Activated T-helper 1 cell treated with anti-CD3 and anti-CD28 coated beads, Interleukin-12 subunit alpha, Interleukin-12 subunit beta, Interleukin-2, Interleukin-4 antibody, amounts not matched to agents 30 ng/mL and 10 ng/mL and 1 ng/mL, durations not matched to agents 14 hours and 24 hours and 36 hours (primary cell): ENCODE results near the gene TAF6. TPM values are rescaled to one million over a fixed set of nuclear protein-coding genes. Genes with fewer than 3 reads are reported as not detected.
A peak's percentile ranks its signal among the peaks of the same experiment; 100 is the strongest.

Experiments used
- DNase-seq: peaks from one replicate; pipeline ENCODE4 v3.0.0; 2021; ENCODE audit warnings: low spot score
- H3K27ac Mint-ChIP-seq: one replicate; pipeline ENCODE4 v1.8.0; 2021; ENCODE audit warnings: mild to moderate bottlenecking, mixed read lengths
- H3K27me3 Mint-ChIP-seq: one replicate; pipeline ENCODE4 v1.8.0; 2022; ENCODE audit warnings: mild to moderate bottlenecking, moderate library complexity, mixed read lengths; ENCODE audit not compliant: insufficient read depth
- H3K36me3 Mint-ChIP-seq: one replicate; pipeline ENCODE4 v1.8.0; 2021; ENCODE audit warnings: low read depth, mixed read lengths
- H3K4me1 Mint-ChIP-seq: one replicate; pipeline ENCODE4 v1.8.0; 2021; ENCODE audit warnings: low read depth, mixed read lengths
- H3K4me3 Mint-ChIP-seq: one replicate; pipeline ENCODE4 v1.8.0; 2021; ENCODE audit warnings: mild to moderate bottlenecking, moderate library complexity, mixed read lengths
- H3K9me3 Mint-ChIP-seq: one replicate; pipeline ENCODE4 v1.8.0; 2021; ENCODE audit warnings: mixed read lengths
- intact Hi-C: fragments of 100-400 bp; cut with micrococcal nuclease; formaldehyde crosslinking; loops from one replicate; pipeline ENCODE4 v1.15.1; 2024
- total RNA-seq: library from RNA; stranded (reverse); gene quantifications from 2 replicates; pipeline ENCODE4 v1.2.3, GENCODE V29; 2022

The TAF6 gene
- total RNA-seq, 1 donor from 2014 or later: 79.2 TPM

DNA sequence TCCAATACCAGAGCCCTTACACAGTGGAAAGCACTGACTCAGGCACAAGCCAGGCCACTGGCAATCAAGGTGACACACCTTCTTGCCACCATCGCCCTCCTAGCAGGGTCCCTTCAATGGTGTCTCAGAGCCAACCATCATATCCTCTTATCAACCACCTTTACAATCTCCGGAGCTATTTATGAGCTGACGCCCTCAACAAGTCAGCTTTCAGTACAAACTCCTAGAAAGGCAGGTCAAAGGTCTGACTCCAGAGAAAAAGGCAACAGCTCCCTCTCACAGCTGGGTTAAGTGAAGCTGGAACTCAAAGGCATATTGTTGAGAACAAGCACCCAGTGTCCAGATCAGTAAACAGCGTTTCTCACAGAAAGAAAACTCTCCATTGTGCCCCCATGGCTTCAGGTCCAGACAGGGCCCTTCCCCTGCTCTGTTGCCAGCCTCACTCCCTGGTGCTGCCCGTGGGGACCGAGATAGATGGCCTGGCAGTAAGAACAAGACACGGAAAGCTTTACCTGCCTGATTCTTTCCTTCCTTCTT, 40.1 kb downstream of the TAF6 start:
- no peak for DNase-seq
- Mint-ChIP-seq H3K27ac (no peak overlapping the region), H3K27me3 (no peaks in the 10 kb centered on the region), H3K36me3 (peaks cover 46% of the 10 kb centered on the region), H3K4me3 (peak overlapping the region; percentile 63), H3K4me1 (peaks cover 31% of the 10 kb centered on the region), H3K9me3 (peaks cover 4% of the 10 kb centered on the region)
- intact Hi-C loops: no loop called here

- Mint-ChIP-seq H3K9me3 (peaks cover 13% of the 10 kb centered on the region), H3K4me3 (peak overlapping the region; percentile 4), H3K36me3 (peaks cover 64% of the 10 kb centered on the region), H3K4me1 (peaks cover 20% of the 10 kb centered on the region), H3K27ac (no peak overlapping the region), H3K27me3 (no peaks in the 10 kb centered on the region)
- intact Hi-C loops: no loop called here
- no peak for DNase-seq
Measured at GRCh38 chr7:100077205-100077604, 42.0 kb downstream of the TAF6 start.

GRCh38 chr7:100075418-100075817, 43.7 kb downstream of the TAF6 start:
- Mint-ChIP-seq H3K4me1 (peaks cover 5% of the 10 kb centered on the region), H3K36me3 (peaks cover 76% of the 10 kb centered on the region), H3K4me3 (no peak overlapping the region), H3K27ac (no peak overlapping the region), H3K9me3 (peaks cover 31% of the 10 kb centered on the region), H3K27me3 (no peaks in the 10 kb centered on the region)
- intact Hi-C loops: no loop called here
- DNase-seq: no peak

- peaks cover under 1% of the 10 kb centered on the region for H3K4me1 Mint-ChIP-seq
- peaks cover 82% of the 10 kb centered on the region for H3K36me3 Mint-ChIP-seq
- H3K27me3 Mint-ChIP-seq: no peaks in the 10 kb centered on the region
Measured at GRCh38 chr7:100074841-100075240, 44.3 kb downstream of the TAF6 start.

GRCh38 chr7:100072462-100072861, 46.7 kb downstream of the TAF6 start:
- no peaks in the 10 kb centered on the region for H3K27me3 Mint-ChIP-seq
- no peaks in the 10 kb centered on the region for H3K4me1 Mint-ChIP-seq

More at GRCh38 chr7:100074841-100075240, 44.3 kb downstream of the TAF6 start:
- peaks cover 37% of the 10 kb centered on the region for H3K9me3 Mint-ChIP-seq
- H3K4me3 Mint-ChIP-seq: no peak overlapping the region
- DNase-seq: no peak
- H3K27ac Mint-ChIP-seq: no peak overlapping the region
- intact Hi-C loops: no loop called here

DNA sequence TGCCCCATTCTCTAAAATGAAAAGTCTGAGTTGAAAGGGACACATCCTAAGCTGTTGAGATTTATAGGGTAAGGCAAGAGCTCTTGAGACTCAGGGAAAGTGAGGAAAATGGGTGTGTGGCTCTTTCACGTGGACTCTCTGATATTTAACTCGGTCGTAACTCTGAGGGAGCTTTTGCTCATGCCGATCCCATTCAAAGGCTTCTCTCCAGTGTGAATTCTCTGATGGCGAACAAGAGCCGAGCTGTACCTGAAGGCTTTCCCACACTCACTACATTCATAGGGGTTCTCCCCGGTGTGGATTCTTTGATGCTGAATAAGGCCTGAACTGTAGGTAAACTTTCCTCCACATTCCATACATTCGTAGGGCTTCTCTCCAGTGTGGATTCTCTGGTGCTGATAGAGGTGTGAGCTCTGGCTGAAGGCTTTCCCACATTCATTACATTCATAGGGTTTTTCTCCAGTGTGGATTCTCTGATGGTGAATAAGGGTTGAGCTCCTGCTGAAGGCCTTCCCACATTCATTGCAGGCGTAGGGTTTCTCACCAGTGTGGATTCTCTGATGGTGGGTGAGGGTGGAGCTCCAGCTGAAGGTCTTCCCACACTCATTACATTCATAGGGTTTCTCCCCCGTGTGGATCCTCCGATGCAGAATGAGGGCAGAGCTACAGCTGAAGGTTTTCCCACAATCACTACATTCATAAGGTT, 48.0 kb downstream of the TAF6 start:
- Mint-ChIP-seq H3K9me3 (peaks cover 37% of the 10 kb centered on the region), H3K27ac (no peak overlapping the region), H3K27me3 (no peaks in the 10 kb centered on the region), H3K4me3 (no peak overlapping the region), H3K36me3 (peaks cover 68% of the 10 kb centered on the region), H3K4me1 (no peaks in the 10 kb centered on the region)
- DNase-seq: no peak
- intact Hi-C loops: no loop called here

More at GRCh38 chr7:100072462-100072861, 46.7 kb downstream of the TAF6 start:
- peaks cover 78% of the 10 kb centered on the region for H3K36me3 Mint-ChIP-seq
- H3K9me3 Mint-ChIP-seq: peaks cover 37% of the 10 kb centered on the region
- intact Hi-C loops: no loop called here
- no peak overlapping the region for H3K4me3 Mint-ChIP-seq
- H3K27ac Mint-ChIP-seq: no peak overlapping the region
- no peak for DNase-seq

- Mint-ChIP-seq H3K27me3 (no peaks in the 10 kb centered on the region), H3K9me3 (peaks cover 34% of the 10 kb centered on the region), H3K4me1 (no peaks in the 10 kb centered on the region), H3K4me3 (no peak overlapping the region), H3K27ac (no peak overlapping the region), H3K36me3 (peaks cover 60% of the 10 kb centered on the region)
- intact Hi-C loops: no loop called here
- no peak for DNase-seq
Measured at GRCh38 chr7:100069991-100070390, 49.2 kb downstream of the TAF6 start.

GRCh38 chr7:100066953-100067352, 52.2 kb downstream of the TAF6 start:
- intact Hi-C loops: no loop called here
- H3K27me3 Mint-ChIP-seq: no peaks in the 10 kb centered on the region
- DNase-seq: no peak
- peaks cover 44% of the 10 kb centered on the region for H3K36me3 Mint-ChIP-seq
- H3K9me3 Mint-ChIP-seq: peaks cover 22% of the 10 kb centered on the region
- no peaks in the 10 kb centered on the region for H3K4me1 Mint-ChIP-seq
- no peak overlapping the region for H3K27ac Mint-ChIP-seq
- H3K4me3 Mint-ChIP-seq: no peak overlapping the region

DNA sequence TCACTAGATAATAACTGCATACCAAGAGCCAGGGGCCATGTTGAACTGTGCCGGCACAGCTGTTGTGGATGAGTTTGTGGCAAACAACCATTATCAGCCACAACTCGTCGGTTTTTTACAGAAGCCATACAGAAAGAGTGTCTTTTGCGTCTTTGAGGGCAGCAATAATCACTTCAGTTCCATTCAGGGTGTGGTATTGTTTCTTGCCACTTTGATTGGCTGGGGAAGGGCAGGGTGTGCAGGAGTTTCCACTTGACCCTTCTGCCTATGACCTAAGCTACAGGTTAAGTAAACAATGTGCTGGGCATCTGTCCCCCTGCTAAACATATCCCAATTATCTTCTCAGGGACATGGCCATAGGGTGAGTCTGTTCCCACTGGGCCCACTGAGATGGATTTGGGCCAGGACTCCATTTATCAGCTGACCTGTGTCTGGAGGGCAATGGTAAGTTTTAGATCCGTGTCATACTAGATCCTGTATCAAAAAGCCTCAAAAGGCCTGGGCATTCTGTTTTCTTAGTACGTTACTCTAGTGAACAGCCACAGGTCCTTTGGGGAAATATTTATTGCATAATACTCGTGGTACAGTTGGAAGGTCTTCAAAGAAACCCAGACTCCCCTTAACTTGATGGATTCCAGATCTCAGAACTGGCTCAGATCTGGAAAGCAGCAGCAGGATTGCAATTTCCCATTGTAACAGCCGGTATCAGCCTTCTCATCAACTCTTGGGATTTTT, 53.5 kb downstream of the TAF6 start:
- Mint-ChIP-seq H3K4me1 (no peaks in the 10 kb centered on the region), H3K27me3 (no peaks in the 10 kb centered on the region), H3K4me3 (no peak overlapping the region), H3K9me3 (peaks cover 8% of the 10 kb centered on the region), H3K36me3 (peaks cover 37% of the 10 kb centered on the region), H3K27ac (no peak overlapping the region)
- no peak for DNase-seq
- intact Hi-C loops: no loop called here

DNA sequence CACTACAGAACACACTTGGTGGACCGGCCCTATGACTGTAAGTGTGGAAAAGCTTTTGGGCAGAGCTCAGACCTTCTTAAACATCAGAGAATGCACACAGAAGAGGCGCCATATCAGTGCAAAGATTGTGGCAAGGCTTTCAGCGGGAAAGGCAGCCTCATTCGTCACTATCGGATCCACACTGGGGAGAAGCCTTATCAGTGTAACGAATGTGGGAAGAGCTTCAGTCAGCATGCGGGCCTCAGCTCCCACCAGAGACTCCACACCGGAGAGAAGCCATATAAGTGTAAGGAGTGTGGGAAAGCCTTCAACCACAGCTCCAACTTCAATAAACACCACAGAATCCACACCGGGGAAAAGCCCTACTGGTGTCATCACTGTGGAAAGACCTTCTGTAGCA, 55.0 kb downstream of the TAF6 start:
- no peak for DNase-seq
- Mint-ChIP-seq H3K4me3 (no peak overlapping the region), H3K27me3 (no peaks in the 10 kb centered on the region), H3K27ac (no peak overlapping the region), H3K36me3 (peaks cover 31% of the 10 kb centered on the region), H3K4me1 (no peaks in the 10 kb centered on the region), H3K9me3 (no peaks in the 10 kb centered on the region)
- intact Hi-C loops: no loop called here

- H3K4me3 Mint-ChIP-seq: no peak overlapping the region
- H3K36me3 Mint-ChIP-seq: peaks cover 33% of the 10 kb centered on the region
- H3K9me3 Mint-ChIP-seq: no peaks in the 10 kb centered on the region
- no peaks in the 10 kb centered on the region for H3K4me1 Mint-ChIP-seq
- H3K27me3 Mint-ChIP-seq: no peaks in the 10 kb centered on the region
- intact Hi-C loops: no loop called here
- DNase-seq: no peak
- H3K27ac Mint-ChIP-seq: no peak overlapping the region
Measured at GRCh38 chr7:100063376-100063775, 55.8 kb downstream of the TAF6 start.

- H3K27ac Mint-ChIP-seq: no peak overlapping the region
- peaks cover 37% of the 10 kb centered on the region for H3K36me3 Mint-ChIP-seq
- intact Hi-C loops: no loop called here
- no peak overlapping the region for H3K4me3 Mint-ChIP-seq
- no peaks in the 10 kb centered on the region for H3K27me3 Mint-ChIP-seq
- no peaks in the 10 kb centered on the region for H3K9me3 Mint-ChIP-seq
- no peak for DNase-seq
- no peaks in the 10 kb centered on the region for H3K4me1 Mint-ChIP-seq
Measured at GRCh38 chr7:100061518-100062193, 57.5 kb downstream of the TAF6 start.

DNA sequence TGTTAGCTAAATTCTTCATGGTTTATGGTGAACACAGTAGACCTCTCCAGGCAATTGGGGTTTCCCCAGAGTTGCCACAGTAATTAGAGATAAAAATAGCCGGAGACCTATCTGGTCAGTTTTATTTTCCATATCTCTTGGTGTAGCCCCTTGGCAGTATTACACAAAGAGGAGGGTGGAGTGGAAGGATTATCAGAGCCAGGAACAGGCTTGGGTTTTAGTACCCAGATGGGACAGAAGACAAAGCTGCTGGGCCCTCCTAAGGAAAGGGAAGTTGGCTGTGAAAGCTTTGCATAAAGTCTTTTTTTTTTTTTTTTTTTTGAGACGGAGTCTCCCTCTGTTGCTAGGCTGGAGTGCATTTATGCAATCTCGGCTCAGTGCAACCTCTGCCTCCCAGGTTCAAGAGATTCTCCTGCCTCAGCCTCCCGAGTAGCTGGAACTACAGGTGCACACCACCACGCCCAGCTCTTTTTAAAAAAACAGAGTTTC, 59.9 kb downstream of the TAF6 start:
- H3K27ac Mint-ChIP-seq: no peak overlapping the region
- H3K27me3 Mint-ChIP-seq: no peaks in the 10 kb centered on the region
- no peaks in the 10 kb centered on the region for H3K9me3 Mint-ChIP-seq
- no peak overlapping the region for H3K4me3 Mint-ChIP-seq
- intact Hi-C loops: no loop called here
- DNase-seq: no peak
- H3K36me3 Mint-ChIP-seq: peaks cover 31% of the 10 kb centered on the region
- H3K4me1 Mint-ChIP-seq: no peaks in the 10 kb centered on the region
